Smooth muscle cell (in vitro differentiated cells): ENCODE measurements around the gene ATG10. TPM values are rescaled to one million over a fixed set of nuclear protein-coding genes. Genes with fewer than 3 reads are reported as not detected.

Experiments used
- DNase-seq: peaks from one replicate; lab custom pipeline; 2025; ENCODE audit not compliant: unreplicated experiment; lab: John Stamatoyannopoulos, UW
- H2AFZ ChIP-seq: fragments of 200-600 bp; sonication (generic); 2 replicates; pipeline ENCODE4 v1.6.0; 2016; ENCODE audit warnings: antibody characterized with exemption, low read depth, mild to moderate bottlenecking
- H3F3A ChIP-seq: fragments of 200-600 bp; sonication (generic); 2 replicates; pipeline ENCODE4 v1.6.0; 2017; ENCODE audit warnings: antibody characterized with exemption, low read depth
- H3K27ac ChIP-seq: fragments of 200-600 bp; sonication (generic); 2 replicates; pipeline ENCODE4 v1.5.1; 2016; ENCODE audit warnings: low read depth, mild to moderate bottlenecking
- H3K27me3 ChIP-seq: fragments of 200-600 bp; sonication (generic); 2 replicates; pipeline ENCODE4 v1.6.1; 2016; ENCODE audit warnings: low read depth, mild to moderate bottlenecking
- H3K36me3 ChIP-seq: fragments of 200-600 bp; sonication (generic); 2 replicates; pipeline ENCODE4 v1.5.1; 2016; ENCODE audit warnings: low read depth
- H3K4me1 ChIP-seq: fragments of 200-600 bp; sonication (generic); 2 replicates; pipeline ENCODE4 v1.5.1; 2016; ENCODE audit warnings: low read depth
- H3K4me2 ChIP-seq: fragments of 200-600 bp; sonication (generic); 2 replicates; pipeline ENCODE4 v1.6.0; 2016; ENCODE audit warnings: mild to moderate bottlenecking
- H3K4me3 ChIP-seq: fragments of 200-600 bp; sonication (generic); 2 replicates; pipeline ENCODE4 v1.5.1; 2016; ENCODE audit warnings: mild to moderate bottlenecking
- H3K79me2 ChIP-seq: fragments of 200-600 bp; sonication (generic); 2 replicates; pipeline ENCODE4 v1.6.0; 2016; ENCODE audit warnings: low read depth, mild to moderate bottlenecking
- H3K9ac ChIP-seq: fragments of 200-600 bp; sonication (generic); 2 replicates; pipeline ENCODE4 v1.6.0; 2016; ENCODE audit warnings: low read depth
- H3K9me3 ChIP-seq: fragments of 200-600 bp; sonication (generic); replicated peaks from 2 replicates; pipeline ENCODE4 v1.5.1; 2016; ENCODE audit warnings: low read depth
- H4K20me1 ChIP-seq: fragments of 200-600 bp; sonication (generic); 2 replicates; pipeline ENCODE4 v1.6.0; 2016; ENCODE audit warnings: low read depth
- CTCF ChIP-seq: fragments of 200-600 bp; sonication (generic); IDR thresholded peaks from 2 replicates; pipeline ENCODE4 v1.5.1; 2017; ENCODE audit warnings: borderline replicate concordance, mild to moderate bottlenecking, antibody characterized with exemption; ENCODE audit not compliant: insufficient read depth, poor library complexity, severe bottlenecking
- WGBS: methylation state at CpG from one replicate; pipeline ENCODE4 v1.1.7; 2016; ENCODE audit warnings: low lambda C conversion rate; 5-methylcytosine and 5-hydroxymethylcytosine counted together
- polyA plus RNA-seq: library from polyadenylated mRNA; unstranded; fragments of >200 nt; fragmentation: Nextera tagmentation; extraction: Ambion mirVana; gene quantifications from 2 replicates; pipeline ENCODE4 v1.2.1, GENCODE V29; 2016
- total RNA-seq: library from RNA; depleted of rRNA; stranded (reverse); fragments of >200 nt; gene quantifications from 2 replicates; pipeline ENCODE4 v1.2.3, GENCODE V29; 2014

The ATG10 gene
- total and polyA plus RNA-seq, 2 experiments from 2014 or later: 7.2 to 12.5 TPM

DNA sequence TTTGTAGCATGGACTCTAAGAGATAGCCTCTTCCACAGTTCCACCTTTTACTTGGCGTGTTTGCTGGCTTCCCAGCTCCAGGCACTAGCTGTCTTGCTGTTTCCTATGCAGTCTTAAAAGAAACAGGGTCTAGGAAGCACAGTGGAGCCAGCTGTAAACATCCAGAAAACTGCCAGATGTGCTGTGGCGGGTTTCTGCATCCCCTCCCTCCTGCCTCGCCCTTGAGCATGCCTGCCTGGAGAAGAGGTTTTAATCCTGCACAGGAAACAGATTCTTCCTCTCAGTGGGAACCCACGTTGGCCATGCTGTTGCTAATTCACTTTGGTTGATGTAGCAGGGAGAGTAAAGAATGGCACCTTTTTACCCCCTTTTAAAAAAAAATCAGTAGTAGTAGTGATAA is 185.1 kb downstream of the ATG10 start:
- WGBS: 54% methylated on average over 4 of the region's 4 CpGs

GRCh38 chr5:82158755-82159413 is 187.1 kb downstream of the ATG10 start:
- H3K79me2 ChIP-seq: no peaks in the 10 kb centered on the region
- peak overlapping the region; percentile 29 for H3K4me2 ChIP-seq
- no peak overlapping the region for H3K4me3 ChIP-seq
- H3K27me3 ChIP-seq: no peaks in the 10 kb centered on the region
- H3K36me3 ChIP-seq: no peaks in the 10 kb centered on the region
- H3K9ac ChIP-seq: no peak overlapping the region
- no peak for TF ChIP-seq CTCF
- no peaks in the 10 kb centered on the region for H4K20me1 ChIP-seq
- H3K9me3 ChIP-seq: no peaks in the 10 kb centered on the region
- peaks cover 19% of the 10 kb centered on the region for H3F3A ChIP-seq
- no peak overlapping the region for H2AFZ ChIP-seq
- no peak for DNase-seq
- peak overlapping the region; percentile 82 for H3K27ac ChIP-seq
- H3K4me1 ChIP-seq: peaks cover 2% of the 10 kb centered on the region
- WGBS: 76% methylated on average over 3 of the region's 3 CpGs

More for the DNA sequence above, 185.1 kb downstream of the ATG10 start:
- Histone ChIP-seq H3K4me3 (no peak overlapping the region), H3K9ac (no peak overlapping the region), H3K4me2 (no peak overlapping the region), H4K20me1 (no peaks in the 10 kb centered on the region), H3K4me1 (no peaks in the 10 kb centered on the region), H2AFZ (no peak overlapping the region), H3K36me3 (no peaks in the 10 kb centered on the region), H3K79me2 (no peaks in the 10 kb centered on the region), H3F3A (peaks cover 17% of the 10 kb centered on the region), H3K27ac (no peak overlapping the region), H3K27me3 (no peaks in the 10 kb centered on the region), H3K9me3 (no peaks in the 10 kb centered on the region)
- TF ChIP-seq CTCF: no peak
- no peak for DNase-seq

DNA sequence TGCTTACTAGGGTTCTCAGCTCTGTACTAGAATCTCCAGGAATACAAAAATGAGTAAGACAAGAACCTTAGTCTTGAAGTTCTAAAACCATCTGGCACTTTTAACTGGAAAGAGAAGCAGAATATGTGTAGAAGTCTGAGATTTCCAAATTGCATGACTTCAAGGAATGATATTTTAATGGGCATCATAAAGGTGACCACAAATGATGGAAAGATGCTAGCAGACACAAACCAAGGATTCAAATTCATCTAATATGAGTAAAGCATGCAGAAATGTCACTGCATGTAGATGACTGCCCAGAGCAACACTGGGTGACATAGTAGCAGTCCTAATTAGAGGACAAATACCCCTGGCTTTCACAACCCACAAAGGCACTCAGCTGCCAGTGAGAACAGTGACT is 189.1 kb downstream of the ATG10 start:
- Histone ChIP-seq H3K9ac (no peak overlapping the region), H3F3A (peaks cover 21% of the 10 kb centered on the region), H3K36me3 (no peaks in the 10 kb centered on the region), H3K9me3 (no peaks in the 10 kb centered on the region), H3K27ac (peak overlapping the region; percentile 82), H3K4me1 (peaks cover 23% of the 10 kb centered on the region), H4K20me1 (no peaks in the 10 kb centered on the region), H2AFZ (no peak overlapping the region), H3K4me3 (no peak overlapping the region), H3K79me2 (no peaks in the 10 kb centered on the region), H3K27me3 (no peaks in the 10 kb centered on the region), H3K4me2 (no peak overlapping the region)
- no peak for DNase-seq
- TF ChIP-seq CTCF: no peak

GRCh38 chr5:82162573-82162972 is 190.8 kb downstream of the ATG10 start:
- DNase-seq: no peak
- no peak overlapping the region for H3K9ac ChIP-seq
- no peaks in the 10 kb centered on the region for H4K20me1 ChIP-seq
- TF ChIP-seq CTCF: no peak
- no peak overlapping the region for H3K27ac ChIP-seq
- no peak overlapping the region for H3K4me2 ChIP-seq
- H3K4me3 ChIP-seq: no peak overlapping the region
- 95% methylated on average over 4 of the region's 4 CpGs for WGBS
- H3K4me1 ChIP-seq: peaks cover 32% of the 10 kb centered on the region
- no peaks in the 10 kb centered on the region for H3K9me3 ChIP-seq
- no peaks in the 10 kb centered on the region for H3K27me3 ChIP-seq
- H3K79me2 ChIP-seq: no peaks in the 10 kb centered on the region
- no peaks in the 10 kb centered on the region for H3K36me3 ChIP-seq
- no peak overlapping the region for H2AFZ ChIP-seq
- H3F3A ChIP-seq: peaks cover 21% of the 10 kb centered on the region
